K562 (cell line): Measurements from ENCODE around the gene SLC4A2. TPM values are rescaled to one million over a fixed set of nuclear protein-coding genes. Genes with fewer than 3 reads are reported as not detected.

ENCODE experiments used
- ATF7 ChIP-seq: fragments of 450-650 bp; IDR thresholded peaks from 2 replicates; pipeline ENCODE4 v1.7.1; 2014; ENCODE audit warnings: mild to moderate bottlenecking, moderate library complexity
- CHD7 ChIP-seq: fragments of 200-600 bp; sonication (generic); IDR thresholded peaks from one replicate; pipeline ENCODE4 v1.6.1; 2012; ENCODE audit warnings: mild to moderate bottlenecking, low read depth, low read length, inconsistent platforms
- ELK1 ChIP-seq: sonication (generic); formaldehyde crosslinking; IDR thresholded peaks from 2 replicates; pipeline ENCODE4 v1.8.1; 2022; ENCODE audit warnings: missing genetic modification reagents
- HSF4 ChIP-seq: fragments of 250-450 bp; sonication (Bioruptor Pico); IDR thresholded peaks from 2 replicates; pipeline ENCODE4 v2.1.2; 2022; ENCODE audit warnings: mild to moderate bottlenecking, moderate library complexity, borderline replicate concordance
- IRF2 ChIP-seq: sonication (generic); formaldehyde crosslinking; IDR thresholded peaks from 2 replicates; pipeline ENCODE4 v1.8.1; 2022; ENCODE audit warnings: mild to moderate bottlenecking, missing genetic modification reagents
- MAZ ChIP-seq, 2 experiments: fragments of 450-650 bp in 1 of 2; sonication (generic) in 1 of 2; formaldehyde crosslinking; IDR thresholded peaks in 1 of 2; conservative IDR thresholded peaks in 1 of 2; 2 replicates each; pipeline versions ENCODE4 v1.4.0 to v1.5.0; 2020; ENCODE audit warnings: mild to moderate bottlenecking in 1 of 2, missing genetic modification reagents in 1 of 2
- POLR2H ChIP-seq: IDR thresholded peaks from 2 replicates; pipeline ENCODE4 v1.6.1; 2016; ENCODE audit warnings: missing genetic modification characterization, low read depth, mild to moderate bottlenecking, control low read depth, missing compliant biosample characterization, moderate library complexity
- RBFOX2 ChIP-seq: fragments of 200-400 bp; formaldehyde crosslinking; IDR thresholded peaks from 2 replicates; pipeline ENCODE4 v1.6.1; 2017; ENCODE audit warnings: low read depth, mild to moderate bottlenecking, low read length, moderate library complexity
- SMAD4 ChIP-seq: fragments of 250-450 bp; sonication (Bioruptor Pico); conservative IDR thresholded peaks from 2 replicates; pipeline ENCODE4 v1.8.0; 2021; ENCODE audit warnings: inconsistent platforms, mild to moderate bottlenecking, moderate library complexity
- TBL1XR1 ChIP-seq, 2 experiments: IDR thresholded peaks; 2 replicates each; pipeline ENCODE4 v1.6.1; 2012; ENCODE audit warnings: improper control_type of control experiment in 2 of 2, low read length in 2 of 2, mild to moderate bottlenecking in 1 of 2
- TBP ChIP-seq: optimal IDR thresholded peaks from 2 replicates; pipeline ENCODE3; 2011; ENCODE audit warnings: low read depth, low read length, improper control_type of control experiment
- TEAD4 ChIP-seq, 2 experiments: sonication (generic) in 1 of 2; formaldehyde crosslinking in 1 of 2; IDR thresholded peaks; 2 replicates each; pipeline versions ENCODE4 v1.6.1 to v1.8.0; 2012 to 2022; ENCODE audit warnings: borderline replicate concordance in 1 of 2, inconsistent platforms in 1 of 2, low read length in 1 of 2, mild to moderate bottlenecking in 1 of 2, missing genetic modification reagents in 1 of 2
- ZNF23 ChIP-seq: fragments of 250-450 bp; sonication (Bioruptor Pico); IDR thresholded peaks from 2 replicates; pipeline ENCODE4 v1.4.0; 2020; ENCODE audit warnings: mild to moderate bottlenecking
- polyA plus RNA-seq, 8 experiments: library from polyadenylated mRNA; depleted of rRNA in 4 of 8; stranded (reverse) in 5 of 8; unstranded in 3 of 8; fragments of >200 nt; fragmentation: Nextera tagmentation in 2 of 8; fragmentation: Illumina TruSeq in 1 of 8; extraction: Ambion mirVana in 2 of 8; extraction: Trizol in 1 of 8; gene quantifications; 2 replicates each; pipeline versions ENCODE4 v1.2.1 to v1.2.3, GENCODE V29; 2011 to 2014; ENCODE audit warnings: inconsistent platforms in 1 of 8, missing spikeins in 1 of 8
- total RNA-seq, 7 experiments: library from RNA; depleted of rRNA in 6 of 7; stranded (reverse); fragments of >200 nt in 6 of 7; fragmentation: Illumina TruSeq in 2 of 7; extraction: Trizol in 2 of 7; gene quantifications; 2 replicates each; pipeline versions ENCODE4 v1.2.1 to v1.2.3, GENCODE V29; 2011 to 2021; ENCODE audit warnings: low replicate concordance in 1 of 7
- TF ChIP-seq, protein P1 (sequence below): fragments of 200-800 bp; sonication (Bioruptor generic); IDR thresholded peaks from 2 replicates; pipeline ENCODE4 v1.6.1; 2017; ENCODE audit warnings: missing genetic modification characterization, missing compliant biosample characterization

Gene SLC4A2
- total and polyA plus RNA-seq, 9 of the 15 experiments (the other 6 are each of a cell fraction or from before 2014, with no cell fraction given) = 11.4 to 375 (median 130) TPM

GRCh38 chr7:151056283-151056665, 3.1 kb upstream of the SLC4A2 start (continued):
- TF ChIP-seq ELK1 (no peak), IRF2 (CRISPR knock-in tag) (no peak), TBP (no peak), TBL1XR1 (IDR thresholded peaks at IDR 0.05; ENCODE audit: low read length in 2 of 2) (no peak), POLR2H (tag) (no peak), MAZ (CRISPR knock-in tag; conservative IDR thresholded peaks at IDR 0.05 in 1 of 2, IDR thresholded peaks at IDR 0.05 in 1 of 2) (no peak; a peak in 1 of 4 replicates), ATF7 (peak; percentile 61; the same call in 1 of the 2 replicates), CHD7 (no peak), HSF4 (CRISPR knock-in tag) (0 out of 2 replicates have a peak, but pooled peaks have one; percentile 7), SMAD4 (CRISPR knock-in tag) (0 out of 2 replicates have a peak, but pooled peaks have one; percentile 52), ZNF23 (CRISPR knock-in tag) (no peak), TEAD4 (IDR thresholded peaks at IDR 0.05; ENCODE audit: low read length) (0 out of 2 replicates have a peak, but pooled peaks have one; percentile 12), TEAD4 (CRISPR knock-in tag; IDR thresholded peaks at IDR 0.05; ENCODE audit: borderline replicate concordance) (0 out of 2 replicates have a peak, but pooled peaks have one; percentile 39), RBFOX2 (no peak)
- TF ChIP-seq, protein P1, sequence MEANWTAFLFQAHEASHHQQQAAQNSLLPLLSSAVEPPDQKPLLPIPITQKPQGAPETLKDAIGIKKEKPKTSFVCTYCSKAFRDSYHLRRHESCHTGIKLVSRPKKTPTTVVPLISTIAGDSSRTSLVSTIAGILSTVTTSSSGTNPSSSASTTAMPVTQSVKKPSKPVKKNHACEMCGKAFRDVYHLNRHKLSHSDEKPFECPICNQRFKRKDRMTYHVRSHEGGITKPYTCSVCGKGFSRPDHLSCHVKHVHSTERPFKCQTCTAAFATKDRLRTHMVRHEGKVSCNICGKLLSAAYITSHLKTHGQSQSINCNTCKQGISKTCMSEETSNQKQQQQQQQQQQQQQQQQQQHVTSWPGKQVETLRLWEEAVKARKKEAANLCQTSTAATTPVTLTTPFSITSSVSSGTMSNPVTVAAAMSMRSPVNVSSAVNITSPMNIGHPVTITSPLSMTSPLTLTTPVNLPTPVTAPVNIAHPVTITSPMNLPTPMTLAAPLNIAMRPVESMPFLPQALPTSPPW (CRISPR knock-in tag) = no peak
